ENCODE data around the gene CYTH3. TPM values are rescaled to one million over a fixed set of nuclear protein-coding genes. Genes with fewer than 3 reads are reported as not detected.
"Not testable (repeated sequence)": the region's sequence is repeated elsewhere in the genome, so short reads cannot be mapped to it uniquely, and the experiment has no call there.

Gene CYTH3
- total and polyA plus RNA-seq, 9 of the 15 experiments (the other 6 are each of a cell fraction or from before 2014, with no cell fraction given): 0.25 to 15.2 (median 11.4) TPM

DNA sequence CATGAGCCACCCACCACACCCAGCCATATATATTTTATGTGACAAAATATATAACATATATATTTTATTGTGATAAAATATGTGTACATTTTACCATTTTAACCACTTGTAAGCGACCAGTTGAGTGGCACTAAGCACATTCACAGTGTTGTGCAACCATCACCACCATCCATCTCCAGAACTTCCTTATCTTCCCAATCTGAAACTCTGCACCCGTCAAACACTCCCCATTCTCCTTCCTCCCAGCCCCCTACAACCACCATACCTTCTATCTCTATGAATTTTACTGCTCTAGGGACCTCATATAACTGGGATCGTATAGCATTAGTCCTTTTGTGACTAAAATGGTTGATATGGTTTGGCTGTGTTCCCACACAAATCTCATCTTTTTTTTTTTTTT, 20.8 kb upstream of the CYTH3 start:
- no peaks in the 10 kb centered on the region for H3K9me3 ChIP-seq (replicated peaks; ENCODE audit: control insufficient read depth, insufficient read depth, low read depth, low read length)
- WGBS (ENCODE audit: insufficient coverage, low coverage, missing lambda C conversion rate): 14% methylated on average over 3 of the region's 3 CpGs
- no peaks in the 10 kb centered on the region for H3K27me3 ChIP-seq (ENCODE audit: control insufficient read depth in 2 of 2, insufficient read depth in 2 of 2, low read length in 2 of 2)
- H3K9ac ChIP-seq (ENCODE audit: insufficient read depth in 1 of 2, low read depth in 2 of 2, low read length in 2 of 2): no peak overlapping the region
- DNase-seq (ENCODE audit: extremely low read depth in 1 of 4, low spot score in 3 of 4) (no peak), FAIRE-seq (no peak), ATAC-seq (no peak)
- H4K20me1 ChIP-seq (replicated peaks; ENCODE audit: control insufficient read depth, insufficient read depth, low read length): no peaks in the 10 kb centered on the region
- ChIA-PET CTCF (ENCODE audit: low intra/inter-chr PET ratio) (no interaction called here), POLR2A (no interaction called here)
- peaks cover 7 to 8% of the 10 kb centered on the region in 2 experiments; a peak in 3 of 5 replicates for H3K4me1 ChIP-seq (replicated peaks in 1 of 2; ENCODE audit: control insufficient read depth in 2 of 2, insufficient read depth in 2 of 2, low read length in 2 of 2)
- no peak overlapping the region for H3K4me2 ChIP-seq (ENCODE audit: insufficient read depth, low read length)
- no TSS peak for BruUV-seq (replicated peaks)
- H3K27ac ChIP-seq (ENCODE audit: extremely low read depth, low read depth, low read length): no peak overlapping the region
- H3K36me3 ChIP-seq (ENCODE audit: control insufficient read depth, insufficient read depth, low read length): no peaks in the 10 kb centered on the region
- no peak overlapping the region for H3K4me3 ChIP-seq
- in situ Hi-C loops (cut with MboI): no loop called here
- intact Hi-C loops (cut with micrococcal nuclease): no loop called here
- TF ChIP-seq SMARCB1 (IDR thresholded peaks at IDR 0.05; ENCODE audit: insufficient read length, low read depth) (no peak), ZNF76 (CRISPR knock-in tag; IDR thresholded peaks at IDR 0.05; ENCODE audit: borderline replicate concordance) (no peak), PRPF4 (IDR thresholded peaks at IDR 0.05; ENCODE audit: insufficient read depth, low read depth, low read length, poor library complexity, severe bottlenecking) (no peak), CEBPB (tag; IDR thresholded peaks at IDR 0.05) (peak; percentile 68), SMARCC2 (IDR thresholded peaks at IDR 0.05; ENCODE audit: low read depth) (no peak), CEBPG (CRISPR knock-in tag; IDR thresholded peaks at IDR 0.05) (peak; percentile 15; the same call in 1 of the 2 replicates), CEBPG (tag; conservative IDR thresholded peaks at IDR 0.05 in 1 of 2, IDR thresholded peaks at IDR 0.05 in 1 of 2) (peak in 1 of 2 experiments; percentile 40; a peak in 1 of 4 replicates)
- H2AFZ ChIP-seq (ENCODE audit: low read depth, low read length): no peak overlapping the region
- H3K79me2 ChIP-seq (ENCODE audit: control insufficient read depth, insufficient read depth, low read length): no peaks in the 10 kb centered on the region
- H3K9me1 ChIP-seq (ENCODE audit: control insufficient read depth, insufficient read depth, low read length): no peaks in the 10 kb centered on the region

DNA sequence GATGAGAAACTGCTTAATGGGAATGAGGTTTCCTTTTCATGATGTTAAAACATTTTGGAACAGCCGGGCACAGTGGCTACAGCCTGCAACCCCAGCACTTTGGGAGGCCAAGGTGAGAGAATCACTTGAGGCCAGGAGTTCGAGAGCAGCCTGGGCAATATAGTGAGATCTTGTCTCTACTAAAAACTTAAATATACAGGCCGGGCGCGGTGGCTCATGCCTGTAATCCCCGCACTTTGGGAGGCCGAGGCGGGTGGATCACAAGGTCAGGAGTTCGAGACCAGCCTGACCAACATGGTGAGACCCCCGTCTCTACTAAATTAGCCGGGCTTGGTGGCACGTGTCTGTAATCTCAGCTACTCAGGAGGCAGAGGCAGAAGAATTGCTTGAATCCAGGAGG, 19.5 kb upstream of the CYTH3 start:
- H3K9me1 ChIP-seq (ENCODE audit: control insufficient read depth, insufficient read depth, low read length); H3K27ac ChIP-seq (ENCODE audit: extremely low read depth, low read depth, low read length); H3K36me3 ChIP-seq (ENCODE audit: control insufficient read depth, insufficient read depth, low read length); H2AFZ ChIP-seq (ENCODE audit: low read depth, low read length); POLR2A ChIA-PET; BruUV-seq (replicated peaks); H4K20me1 ChIP-seq (replicated peaks; ENCODE audit: control insufficient read depth, insufficient read depth, low read length); H3K9ac ChIP-seq (ENCODE audit: insufficient read depth in 1 of 2, low read depth in 2 of 2, low read length in 2 of 2); H3K27me3 ChIP-seq (ENCODE audit: control insufficient read depth in 2 of 2, insufficient read depth in 2 of 2, low read length in 2 of 2); ATAC-seq; CTCF ChIA-PET (ENCODE audit: low intra/inter-chr PET ratio); in situ Hi-C loops (cut with MboI); H3K4me2 ChIP-seq (ENCODE audit: insufficient read depth, low read length); H3K4me1 ChIP-seq (replicated peaks in 1 of 2; ENCODE audit: control insufficient read depth in 2 of 2, insufficient read depth in 2 of 2, low read length in 2 of 2); DNase-seq (ENCODE audit: extremely low read depth in 1 of 4, low spot score in 3 of 4); H3K4me3 ChIP-seq; H3K79me2 ChIP-seq (ENCODE audit: control insufficient read depth, insufficient read depth, low read length); H3K9me3 ChIP-seq (replicated peaks; ENCODE audit: control insufficient read depth, insufficient read depth, low read depth, low read length); intact Hi-C loops (cut with micrococcal nuclease): not testable (repeated sequence)
- FAIRE-seq: peak; percentile 11
- WGBS (ENCODE audit: insufficient coverage, low coverage, missing lambda C conversion rate): 73% methylated on average over 12 of the region's 12 CpGs

Measured in K562 (cell line).